AG09309 (cell line): Measurements from ENCODE around the gene MBNL3.

Experiments used
- DNase-seq: peaks from one replicate; pipeline ENCODE4 v3.0.0-alpha.2; 2010; ENCODE audit warnings: low read depth
- H3K4me3 ChIP-seq: 2 replicates; pipeline ENCODE4 v1.5.1; 2011; ENCODE audit warnings: mild to moderate bottlenecking, low read depth, low read length, moderate library complexity; ENCODE audit not compliant: control insufficient read depth
- CTCF ChIP-seq: IDR thresholded peaks from 2 replicates; pipeline ENCODE4 v1.5.1; 2011; ENCODE audit warnings: mild to moderate bottlenecking, low read depth, low read length, inconsistent platforms; ENCODE audit not compliant: insufficient read depth, control insufficient read depth; ENCODE audit errors: missing control alignments

Gene MBNL3

GRCh38 chrX:132482632-132483031, 6.2 kb downstream of the MBNL3 start:
- no peak for DNase-seq
- TF ChIP-seq CTCF: no peak
- H3K4me3 ChIP-seq: no peak overlapping the region

GRCh38 chrX:132481449-132481848, 7.4 kb downstream of the MBNL3 start:
- TF ChIP-seq CTCF: no peak
- no peak for DNase-seq
- no peak overlapping the region for H3K4me3 ChIP-seq

- DNase-seq: peak; percentile 73
- TF ChIP-seq CTCF: no peak
- peak overlapping the region; percentile 3; the same call in 1 of the 2 replicates for H3K4me3 ChIP-seq
These were observed 8.1 kb downstream of the MBNL3 start for GRCh38 chrX:132480581-132481203.

- no peak overlapping the region for H3K4me3 ChIP-seq
- no peak for TF ChIP-seq CTCF
- DNase-seq: no peak
These were observed 14.1 kb downstream of the MBNL3 start for GRCh38 chrX:132474544-132475248.

- TF ChIP-seq CTCF: no peak
- DNase-seq: no peak
- H3K4me3 ChIP-seq: no peak overlapping the region
These were observed 16.4 kb downstream of the MBNL3 start for GRCh38 chrX:132472397-132472796.

- TF ChIP-seq CTCF: no peak
- no peak overlapping the region for H3K4me3 ChIP-seq
- DNase-seq: no peak
These were observed 18.0 kb downstream of the MBNL3 start for GRCh38 chrX:132470831-132471230.
